Lung (tissue), 12 donors: ENCODE results near the gene FOXP1. TPM values are rescaled to one million over a fixed set of nuclear protein-coding genes. Genes with fewer than 3 reads are reported as not detected.

Experiments used
- ATAC-seq: fragments of 200-7000 bp; cut with Tn5 transposase; one replicate; pipeline ENCODE4 v1.9.1; 2020; ENCODE audit warnings: moderate number of reproducible peaks; ENCODE audit not compliant: insufficient read depth, low FRiP score
- DNase-seq, 3 donors: peaks; one replicate each; pipeline ENCODE4 v3.0.0-alpha.2; 2013 to 2017
- H3K27ac ChIP-seq, 2 donors: one replicate each; pipeline ENCODE4 v1.5.1; 2013; ENCODE audit warnings: mild to moderate bottlenecking in 2 of 2, moderate library complexity in 2 of 2, control low read depth in 1 of 2, inconsistent platforms in 1 of 2, low read depth in 1 of 2, low read length in 1 of 2
- H3K27me3 ChIP-seq, 3 donors: one replicate each; pipeline ENCODE4 v1.5.1; 2013; ENCODE audit warnings: low read length in 2 of 3; ENCODE audit not compliant: control insufficient read depth in 3 of 3, insufficient read depth in 3 of 3
- H3K36me3 ChIP-seq, 4 donors: one replicate each; pipeline ENCODE4 v1.5.1; 2013; ENCODE audit warnings: low read length in 4 of 4, mild to moderate bottlenecking in 1 of 4, moderate library complexity in 1 of 4; ENCODE audit not compliant: control insufficient read depth in 4 of 4, insufficient read depth in 4 of 4
- H3K4me1 ChIP-seq, 5 donors: one replicate each; pipeline ENCODE4 v1.5.1; 2013; ENCODE audit warnings: low read length in 5 of 5, mild to moderate bottlenecking in 2 of 5, moderate library complexity in 1 of 5; ENCODE audit not compliant: control insufficient read depth in 5 of 5, insufficient read depth in 5 of 5
- H3K4me3 ChIP-seq: one replicate; pipeline ENCODE4 v1.5.1; 2013; ENCODE audit warnings: mild to moderate bottlenecking, control low read depth, moderate library complexity
- H3K9ac ChIP-seq, 2 donors: one replicate each; pipeline ENCODE4 v1.5.1; 2013; ENCODE audit warnings: low read length in 2 of 2, control low read depth in 1 of 2; ENCODE audit not compliant: insufficient read depth in 1 of 2
- H3K9me3 ChIP-seq, 4 donors: one replicate each; pipeline ENCODE4 v1.5.1; 2013; ENCODE audit warnings: low read length in 3 of 4, mild to moderate bottlenecking in 1 of 4, moderate library complexity in 1 of 4; ENCODE audit not compliant: control insufficient read depth in 4 of 4, insufficient read depth in 3 of 4
- CTCF ChIP-seq: IDR thresholded peaks from 2 replicates; pipeline ENCODE4 v1.5.1; 2012; ENCODE audit warnings: mild to moderate bottlenecking; ENCODE audit errors: control extremely low read depth, extremely low read depth
- WGBS, 2 donors: extraction: QIAGEN DNeasy Blood & Tissue Kit; methylation state at CpG; one replicate each; pipeline ENCODE4 v1.1.7; 2013; 5-methylcytosine and 5-hydroxymethylcytosine counted together
- polyA plus RNA-seq, 2 donors: library from polyadenylated mRNA; stranded (reverse); fragments of 200-250 nt; gene quantifications; one replicate each; pipeline ENCODE4 v1.2.1, GENCODE V29; 2013
- total RNA-seq, 2 donors: library from RNA; depleted of rRNA in 1 of 2; stranded (reverse); fragments of >200 nt in 1 of 2; gene quantifications; one replicate each; pipeline ENCODE4 v1.2.1, GENCODE V29; 2014 to 2021
- donor health status: control.
- donor health status: control.
- donor health status: Bipolar disorder and iron deficiency.
- donor health status: healthy.
- donor health status: DM: yes; HTN: yes; CAD: no.

The FOXP1 gene
- total and polyA plus RNA-seq, 4 donors, result 13.8 to 287 (median 73.9) TPM

GRCh38 chr3:71351403-71352149 lies 232.0 kb downstream of the FOXP1 start:
- no peak overlapping the region for H3K27ac ChIP-seq
- 90 to 91% methylated on average over 4 of the region's 4 CpGs for WGBS, 2 donors
- H3K4me3 ChIP-seq, result no peak overlapping the region
- DNase-seq (no peak), ATAC-seq (no peak)
- no peaks in the 10 kb centered on the region for H3K9me3 ChIP-seq
- H3K27me3 ChIP-seq, result no peaks in the 10 kb centered on the region
- H3K36me3 ChIP-seq, result no peaks in the 10 kb centered on the region
- no peak overlapping the region for H3K9ac ChIP-seq
- no peak for TF ChIP-seq CTCF
- H3K4me1 ChIP-seq, result peaks cover 0 to 4% (median 0%) of the 10 kb centered on the region in 5 donors

DNA sequence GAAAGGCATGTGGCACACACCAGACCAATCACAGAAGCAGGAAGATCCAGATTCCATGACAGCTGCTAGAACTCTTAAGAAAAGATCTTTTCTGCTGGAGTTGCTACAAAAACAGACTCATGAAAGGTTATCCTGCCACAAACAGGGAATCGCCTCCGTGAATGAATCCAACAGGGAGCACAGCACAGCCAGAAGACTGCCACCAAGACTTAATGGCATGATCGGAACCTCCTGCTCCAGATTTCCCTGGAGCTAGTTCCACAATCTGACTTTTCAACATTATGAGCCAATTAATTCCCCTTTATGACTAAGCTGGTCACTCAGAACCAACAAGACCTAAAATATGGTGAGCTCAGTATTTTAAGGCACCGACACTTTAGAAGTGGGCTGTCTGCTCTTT lies 232.5 kb downstream of the FOXP1 start:
- Histone ChIP-seq H3K27me3 (no peaks in the 10 kb centered on the region), H3K4me1 (peaks cover 0 to 4% (median 0%) of the 10 kb centered on the region in 5 donors), H3K9me3 (no peaks in the 10 kb centered on the region), H3K4me3 (no peak overlapping the region), H3K36me3 (no peaks in the 10 kb centered on the region), H3K9ac (no peak overlapping the region), H3K27ac (no peak overlapping the region)
- TF ChIP-seq CTCF, result no peak
- 88 to 91% methylated on average over 4 of the region's 4 CpGs for WGBS, 2 donors
- ATAC-seq, result no peak
- DNase-seq, result no peak

DNA sequence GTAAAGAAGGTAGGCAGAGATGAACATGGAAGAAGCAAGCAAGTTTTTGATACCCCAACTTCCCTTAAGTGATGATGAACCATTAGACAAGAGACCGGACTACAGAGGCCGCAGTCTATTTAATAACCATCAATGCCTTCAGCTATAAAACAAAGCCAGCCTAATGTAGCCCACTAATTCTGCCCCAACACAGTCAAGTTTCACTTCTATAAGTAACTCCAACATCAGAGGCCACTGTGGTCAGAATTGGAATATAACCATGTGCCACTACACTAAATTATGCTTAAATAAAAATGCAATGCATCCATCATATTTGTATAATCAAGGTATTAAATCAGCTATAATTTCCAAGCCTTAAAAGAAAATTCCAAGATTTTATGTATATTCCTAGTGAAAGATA lies 234.7 kb downstream of the FOXP1 start:
- H3K4me3 ChIP-seq, result no peak overlapping the region
- H3K9me3 ChIP-seq, result no peaks in the 10 kb centered on the region
- no peak for TF ChIP-seq CTCF
- no peaks in the 10 kb centered on the region for H3K27me3 ChIP-seq
- no peak overlapping the region for H3K9ac ChIP-seq
- ATAC-seq, result no peak
- no peak for DNase-seq
- no peak overlapping the region for H3K27ac ChIP-seq
- H3K4me1 ChIP-seq, result peaks cover 0 to 4% (median 0%) of the 10 kb centered on the region in 5 donors
- 98 to 100% methylated on average over 2 of the region's 2 CpGs for WGBS, 2 donors
- no peaks in the 10 kb centered on the region for H3K36me3 ChIP-seq
